NCI-H2107 treated with DMSO at 0.1 percent for 48 hours (cell line): ENCODE results near the gene RPS16.

ENCODE experiments used
- DNase-seq: peaks from one replicate; lab custom pipeline; 2025; ENCODE audit not compliant: unreplicated experiment; lab: John Stamatoyannopoulos, UW

RPS16 gene

GRCh38 chr19:39407660-39408391 is 27.9 kb downstream of the RPS16 start:
- no peak for DNase-seq

DNA sequence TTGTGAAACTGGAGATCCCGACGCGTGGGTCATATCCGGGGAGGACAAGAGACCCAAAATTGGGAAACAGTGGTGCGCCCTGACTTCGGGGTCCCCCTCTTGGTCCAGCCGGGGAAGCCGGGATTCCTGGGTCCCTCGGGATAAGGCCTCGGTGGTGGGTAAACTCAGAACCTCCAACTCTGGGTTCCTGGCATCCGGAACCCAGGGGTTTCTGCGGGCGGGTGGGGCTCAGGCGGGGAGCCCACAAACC is 28.4 kb downstream of the RPS16 start:
- DNase-seq, result no peak

DNA sequence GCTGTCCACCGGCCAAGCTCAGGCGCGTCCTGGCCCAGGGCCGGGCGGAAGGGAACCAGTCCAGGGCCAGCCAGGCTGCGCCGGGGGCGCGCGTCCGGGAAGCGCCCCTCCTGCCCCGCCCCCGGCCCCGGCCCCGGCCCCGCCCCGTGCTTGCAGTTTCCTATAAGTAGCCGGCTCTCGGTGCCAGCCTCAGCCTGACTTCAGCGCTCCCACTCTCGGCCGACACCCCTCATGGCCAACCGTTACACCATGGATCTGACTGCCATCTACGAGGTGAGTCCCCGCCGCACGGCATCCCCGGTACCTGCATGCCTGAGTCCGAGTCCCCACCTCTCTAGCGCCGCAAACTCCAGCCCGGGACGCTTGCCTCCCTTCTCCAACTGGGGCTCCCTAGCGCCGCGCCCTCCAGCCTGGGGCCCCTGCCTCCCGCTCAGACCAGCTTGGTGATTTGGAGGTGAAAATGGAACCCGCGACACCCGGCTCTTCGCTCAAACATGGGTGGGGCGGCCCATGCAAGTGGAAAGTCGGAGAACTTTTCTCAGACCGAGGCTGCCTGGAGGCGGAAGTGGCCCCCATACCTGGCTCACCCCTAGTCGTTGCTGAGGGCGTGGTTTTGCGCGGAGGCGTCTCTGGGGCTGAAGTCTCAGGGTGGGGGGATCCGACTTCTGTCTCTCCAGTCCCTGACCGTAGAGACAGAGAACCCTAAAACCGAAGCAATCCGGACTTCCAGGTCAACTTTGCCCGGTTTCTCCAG is 28.9 kb downstream of the RPS16 start, which contains the start of gene ZFP36:
TSS of gene ZFP36 (plus strand) at position 192 of the 754 bp plus-strand sequence. CDS start at position 250, 58 bp downstream.
- no peak for DNase-seq

DNA sequence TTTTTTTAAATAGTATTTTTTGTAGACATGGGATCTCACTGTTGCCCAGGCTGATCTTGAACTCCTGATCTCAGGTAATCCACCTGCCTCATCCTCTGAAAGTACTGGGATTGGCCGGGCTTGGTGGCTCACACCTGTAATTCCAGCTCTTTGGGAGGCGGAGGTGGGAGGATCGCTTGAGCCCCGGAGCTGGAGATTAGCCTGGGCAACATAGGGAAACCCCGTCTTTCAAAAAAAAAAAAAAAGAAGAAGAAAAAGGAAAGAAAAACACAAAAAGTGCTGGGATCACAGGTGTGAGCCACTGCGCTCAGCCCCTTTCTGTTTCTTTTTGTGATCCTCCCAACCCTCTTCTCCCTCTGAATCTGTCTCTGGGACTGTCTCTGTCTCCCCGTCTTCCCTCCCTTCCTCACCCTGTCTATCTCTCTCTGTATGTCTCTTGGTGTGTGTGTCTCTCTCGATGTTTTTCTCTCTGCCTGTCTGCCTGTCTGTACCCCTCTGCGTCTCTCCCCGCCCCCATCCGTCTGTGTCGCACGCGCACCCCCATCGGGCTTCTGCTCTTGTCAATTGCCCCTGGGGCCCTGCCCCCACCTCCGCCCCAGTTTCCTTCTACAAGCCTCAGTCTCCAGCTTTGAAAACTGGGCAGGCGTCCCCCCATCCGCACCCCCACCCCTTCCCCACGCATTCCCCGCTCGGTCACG is 29.6 kb downstream of the RPS16 start:
- no peak for DNase-seq

GRCh38 chr19:39405261-39405957 is 30.3 kb downstream of the RPS16 start:
- DNase-seq, result no peak

DNA sequence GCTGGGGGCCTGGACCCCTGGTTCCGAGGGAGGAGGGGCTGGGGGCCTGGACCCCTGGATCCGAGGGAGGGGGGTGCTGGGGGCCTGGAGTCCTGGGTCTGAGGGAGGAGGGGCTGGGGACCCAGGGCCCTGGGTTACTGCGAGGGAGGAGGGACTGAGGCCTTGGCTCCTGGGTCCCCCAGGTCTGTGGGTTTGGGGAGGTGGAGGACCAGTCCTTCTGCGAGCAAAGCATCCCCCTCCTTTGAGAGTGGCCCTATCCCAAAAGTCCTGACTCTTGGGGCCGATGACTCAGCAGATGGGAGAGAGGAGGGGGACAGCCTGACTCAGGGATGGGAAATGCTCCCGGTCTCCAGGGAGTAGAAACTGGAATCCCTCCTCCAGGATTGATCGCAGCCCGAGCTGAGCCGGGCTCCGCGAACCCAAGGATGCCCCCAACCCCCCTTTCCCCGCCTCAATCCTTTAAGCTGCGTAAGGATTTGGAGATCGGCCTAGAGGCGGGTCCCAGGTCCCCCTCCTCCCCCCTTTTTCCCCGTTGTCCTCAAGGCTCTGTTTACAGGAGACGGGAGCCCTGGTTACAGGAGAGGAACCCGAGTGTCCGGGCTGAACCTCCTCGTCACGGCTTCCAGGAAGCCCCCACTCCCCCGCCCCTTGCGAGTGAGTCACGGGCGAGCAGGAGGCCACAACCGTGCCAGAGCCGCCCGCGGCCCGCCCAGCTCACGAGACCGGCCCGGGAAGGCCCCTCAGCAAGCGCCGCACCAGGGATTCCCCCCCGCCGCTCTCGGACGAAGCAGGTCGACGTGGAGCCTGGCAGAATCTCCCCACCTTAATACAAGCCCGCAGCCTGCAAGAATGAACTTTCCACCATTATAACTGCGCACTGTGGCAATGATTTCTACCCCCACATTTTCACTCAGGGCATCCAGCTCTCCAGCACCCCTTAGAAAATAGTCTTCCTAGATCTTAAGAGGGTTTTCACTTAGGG is 32.1 kb downstream of the RPS16 start:
- DNase-seq, result peak; percentile 43

DNA sequence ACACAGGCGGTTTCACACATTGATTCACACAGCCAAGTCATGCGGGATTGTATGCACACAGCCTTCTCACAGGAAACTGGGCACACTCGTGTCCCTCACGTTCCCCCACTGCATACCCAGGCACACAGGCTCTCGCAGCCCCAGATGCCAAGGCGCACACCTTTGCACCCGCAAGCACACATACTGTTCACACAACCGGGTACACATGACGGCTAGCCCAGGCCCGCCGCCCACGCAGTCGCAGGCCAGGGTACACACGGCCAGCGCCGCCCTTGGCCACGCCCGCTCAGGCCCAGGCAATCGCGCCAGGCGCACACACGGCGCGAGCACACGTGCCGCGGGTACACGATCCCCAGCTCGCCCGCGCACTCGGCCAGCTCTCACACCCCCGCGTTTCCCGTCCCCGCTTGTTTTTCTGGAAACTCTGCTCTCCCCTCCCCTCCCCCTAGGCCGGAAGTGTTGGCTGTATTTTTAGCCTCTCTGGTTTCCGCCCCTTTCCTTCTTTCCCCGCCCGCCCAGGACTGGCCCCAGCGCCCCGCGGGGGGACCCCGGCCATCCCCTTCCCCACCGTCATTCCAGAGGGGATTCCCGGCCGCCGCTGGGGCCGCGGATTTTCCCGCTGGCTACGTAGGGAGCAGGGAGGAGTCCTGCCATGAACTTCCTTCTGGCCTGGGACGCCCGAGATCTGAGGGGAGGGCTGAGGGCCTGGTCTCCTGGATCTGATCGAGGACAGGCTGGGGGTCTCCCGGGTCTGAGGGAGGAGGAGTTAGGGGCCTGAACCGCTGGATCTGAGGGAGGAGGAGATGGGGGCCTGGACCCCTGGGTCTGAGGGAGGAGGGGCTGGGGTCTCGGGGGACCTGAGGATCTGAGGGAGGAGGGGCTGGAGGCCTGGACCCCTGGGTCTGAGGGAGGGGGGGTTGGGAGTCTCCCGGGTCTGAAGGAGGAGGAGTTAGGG is 33.1 kb downstream of the RPS16 start:
- no peak for DNase-seq

DNA sequence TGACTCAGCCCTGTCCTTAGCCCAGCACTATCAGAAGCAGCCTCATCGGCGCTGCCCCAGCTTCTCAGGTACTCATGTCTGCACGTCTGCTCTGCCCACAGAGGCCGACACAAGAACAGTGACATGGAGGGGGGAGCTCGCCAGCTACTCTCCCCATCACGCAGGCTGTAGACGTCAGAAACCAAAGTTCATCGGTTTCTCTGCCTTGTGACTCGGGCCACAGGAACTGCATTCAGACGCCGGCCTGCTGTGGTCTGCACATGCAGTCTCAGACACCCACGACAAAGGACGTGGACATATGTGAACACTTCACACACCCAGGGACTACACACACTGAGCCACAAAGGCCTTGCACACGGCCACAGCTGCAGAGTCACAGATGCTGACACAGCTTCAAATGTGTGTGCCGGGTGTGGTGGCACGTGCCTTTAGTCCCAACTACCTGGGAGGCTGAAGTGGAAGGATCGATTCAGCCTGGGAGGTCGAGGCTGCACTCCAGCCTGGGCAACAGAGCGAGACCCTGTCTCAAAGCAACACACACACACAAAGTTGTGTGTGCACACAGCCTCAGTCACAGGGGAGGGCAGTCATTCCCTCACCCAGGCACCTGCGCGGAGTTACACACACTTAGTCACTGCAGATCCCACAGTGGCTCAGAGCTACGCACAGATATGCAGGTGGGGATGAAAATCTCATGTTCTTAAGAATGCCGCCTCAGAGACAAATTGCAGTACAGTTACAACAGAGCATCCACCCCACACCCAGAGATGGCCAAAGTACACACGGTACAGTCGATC is 34.0 kb downstream of the RPS16 start:
- DNase-seq, result no peak

DNA sequence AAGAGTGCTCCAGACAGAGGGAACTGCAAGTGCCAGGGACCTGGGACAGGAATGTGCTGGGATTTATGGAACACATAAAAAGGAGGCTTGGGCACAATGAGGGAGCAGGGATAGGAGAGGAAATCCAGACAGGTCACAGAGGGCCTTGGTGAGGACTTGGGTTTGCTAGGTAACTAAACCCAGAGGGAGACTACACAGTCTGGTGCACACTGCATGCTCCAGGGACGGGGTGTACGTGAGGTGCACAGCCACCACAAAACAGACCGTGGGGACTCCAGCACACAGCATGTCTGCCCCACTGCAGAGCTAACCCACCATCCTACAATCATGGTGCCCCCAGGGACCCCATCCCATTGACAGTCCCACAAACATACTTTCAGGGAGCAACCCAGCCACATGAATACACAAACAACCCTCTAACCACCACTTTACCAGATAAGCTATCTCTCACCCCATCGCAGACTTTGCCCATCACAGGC is 34.6 kb downstream of the RPS16 start:
- DNase-seq, result no peak

- no peak for DNase-seq
Observed at GRCh38 chr19:39400061-39400460, 35.7 kb downstream of the RPS16 start.

- no peak for DNase-seq
Observed at GRCh38 chr19:39399668-39400050, 36.1 kb downstream of the RPS16 start.

GRCh38 chr19:39398297-39398864 is 37.4 kb downstream of the RPS16 start:
- no peak for DNase-seq

DNA sequence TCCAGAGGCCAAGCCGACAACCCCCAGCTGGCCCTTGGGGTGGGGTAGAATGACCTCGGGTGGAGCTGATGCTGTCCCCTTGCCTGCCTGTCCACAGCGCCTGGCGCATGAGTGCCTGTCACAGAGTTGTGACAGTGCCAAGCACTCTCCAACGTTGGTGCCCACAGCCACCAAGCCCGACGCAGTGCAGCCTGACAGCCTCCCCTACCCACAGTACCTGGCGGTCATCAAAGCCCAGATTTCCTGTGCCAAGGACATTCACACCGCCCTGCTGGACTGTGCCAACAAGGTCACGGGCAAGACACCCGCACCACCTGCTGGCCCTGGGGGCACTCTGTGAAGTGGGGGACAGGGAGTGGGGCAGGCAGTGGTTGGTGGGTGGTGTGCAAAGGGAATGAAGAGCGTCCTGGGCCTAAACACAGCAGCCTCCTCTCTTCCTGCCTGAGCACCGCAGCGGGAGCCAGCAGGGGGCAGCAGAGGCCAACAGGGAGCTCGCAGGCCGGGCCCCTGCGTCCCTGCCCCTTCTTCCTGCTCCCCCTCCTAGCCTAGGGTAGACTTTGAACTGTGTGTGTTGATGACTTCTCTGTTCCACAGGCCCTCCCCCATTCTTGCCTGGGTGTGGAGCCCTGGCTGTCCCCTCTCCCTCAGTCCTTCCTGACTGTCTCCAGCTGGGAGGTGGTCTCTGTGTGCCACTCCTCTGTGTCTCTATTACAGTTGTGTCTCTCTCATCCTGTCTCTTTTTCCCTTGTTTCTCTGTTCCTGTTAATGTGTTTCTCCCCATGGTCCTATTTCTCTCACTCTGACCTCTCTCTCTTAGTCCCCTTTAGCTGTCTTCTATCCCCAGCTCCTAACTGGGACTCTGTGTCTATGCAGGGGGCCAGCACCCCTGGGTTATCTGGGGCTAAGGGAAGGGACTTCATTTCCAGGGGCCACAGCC is 38.1 kb downstream of the RPS16 start:
- peak; percentile 22 for DNase-seq

DNA sequence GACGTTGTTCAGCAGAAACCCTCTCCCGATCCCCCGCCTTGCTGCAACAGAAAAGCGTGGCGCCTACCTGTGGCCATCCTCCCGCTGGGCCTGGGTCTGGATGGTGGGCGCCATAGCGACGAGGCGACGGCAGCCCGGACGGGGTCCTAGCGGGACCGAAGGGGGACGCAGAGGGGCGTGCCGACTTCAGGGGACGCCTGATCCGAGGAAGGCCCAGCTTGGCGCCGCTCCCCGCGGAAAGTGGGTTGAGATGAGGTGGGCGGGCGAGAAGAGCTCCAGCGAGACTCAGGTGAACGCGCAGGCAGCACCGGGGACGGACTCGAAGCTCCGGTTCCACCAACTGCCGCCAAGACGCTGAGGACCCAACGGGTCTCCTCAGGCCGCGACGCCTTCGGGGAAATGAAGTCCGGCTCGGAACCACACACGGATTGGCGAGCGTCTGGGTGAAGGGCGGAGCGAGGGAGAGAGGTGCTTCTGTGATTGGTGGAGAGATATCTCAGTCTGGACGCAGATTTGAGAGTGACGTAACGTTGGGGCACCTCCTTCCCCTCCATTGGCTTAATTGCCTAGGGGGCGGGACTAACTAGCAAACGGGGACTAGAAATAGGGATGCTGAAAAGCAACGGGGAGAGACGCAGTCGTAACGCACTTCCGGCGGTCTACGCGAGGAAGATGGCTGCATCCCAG is 44.9 kb downstream of the RPS16 start, which contains the start of the genes MED29 and PAF1:
TSS of gene MED29 (plus strand) at position 628 of the 687 bp plus-strand sequence. CDS start at position 673, 45 bp downstream.
TSS of gene PAF1 (minus strand) at position 356 of the 687 bp plus-strand sequence. CDS start at position 114, 242 bp downstream.
- peak; percentile 99 for DNase-seq

- no peak for DNase-seq
Observed at GRCh38 chr19:39390451-39390750, 45.3 kb downstream of the RPS16 start.
